T1000 (cell line): ENCODE results near the gene HECTD4.
A peak's percentile ranks its signal among the peaks of the same experiment; 100 is the strongest.
"Not testable (repeated sequence)": the region's sequence is repeated elsewhere in the genome, so short reads cannot be mapped to it uniquely, and the experiment has no call there.

Experiments
- DNase-seq: peaks from one replicate; lab custom pipeline; 2025; ENCODE audit warnings: mixed read lengths; lab: John Stamatoyannopoulos, UW

Gene HECTD4

DNA sequence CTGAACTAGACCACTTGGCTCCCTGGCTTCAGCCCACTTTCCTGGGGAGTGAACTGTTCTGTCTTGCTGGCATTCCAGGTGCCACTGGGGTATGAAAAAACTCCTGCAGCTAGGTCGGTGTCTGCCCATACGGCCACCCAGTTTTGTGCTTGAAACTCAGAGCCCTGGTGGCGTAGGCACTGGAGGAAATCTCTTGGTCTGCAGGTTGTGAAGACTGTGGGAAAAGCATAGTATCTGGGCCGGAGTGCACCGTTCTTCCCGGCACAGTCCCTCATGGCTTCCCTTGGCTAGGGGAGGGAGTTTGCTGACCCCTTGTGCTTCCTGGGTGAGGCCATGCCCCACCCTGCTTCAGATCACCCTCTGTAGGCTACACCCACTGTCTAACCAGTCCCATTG lies 223.1 kb downstream of the HECTD4 start:
- no peak for DNase-seq

DNA sequence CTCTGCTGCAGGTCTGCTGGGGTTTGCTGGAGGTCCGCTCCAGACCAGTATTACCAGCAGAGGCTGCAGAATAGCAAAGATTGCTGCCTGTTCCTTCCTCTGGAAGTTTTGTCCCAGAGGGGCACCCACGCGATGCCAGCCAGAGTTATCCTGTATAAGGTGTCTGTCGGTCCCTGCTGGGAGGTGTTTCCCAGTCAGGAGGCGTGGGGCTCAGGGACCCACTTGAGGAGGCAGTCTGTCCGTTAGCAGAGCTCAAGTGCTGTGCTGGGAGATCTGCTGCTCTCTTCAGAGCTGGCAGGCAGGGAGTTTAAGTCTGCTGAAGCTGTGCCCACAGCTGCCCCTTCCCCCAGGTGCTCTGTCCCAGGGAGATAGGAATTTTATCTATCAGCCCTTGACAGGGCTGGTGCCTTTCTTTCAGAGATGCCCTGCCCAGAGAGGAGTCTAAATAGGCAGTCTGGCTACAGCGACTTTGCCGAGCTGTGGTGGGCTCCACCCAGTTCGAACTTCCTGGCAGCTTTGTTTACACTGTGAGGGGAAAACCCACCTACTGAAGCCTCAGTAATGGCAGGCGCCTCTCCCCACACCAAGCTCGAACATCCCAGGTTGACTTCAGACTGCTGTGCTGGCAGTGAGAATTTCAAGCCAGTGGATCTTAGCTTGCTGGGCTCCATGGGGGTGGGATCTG lies 223.6 kb downstream of the HECTD4 start:
- not testable (repeated sequence) for DNase-seq

DNA sequence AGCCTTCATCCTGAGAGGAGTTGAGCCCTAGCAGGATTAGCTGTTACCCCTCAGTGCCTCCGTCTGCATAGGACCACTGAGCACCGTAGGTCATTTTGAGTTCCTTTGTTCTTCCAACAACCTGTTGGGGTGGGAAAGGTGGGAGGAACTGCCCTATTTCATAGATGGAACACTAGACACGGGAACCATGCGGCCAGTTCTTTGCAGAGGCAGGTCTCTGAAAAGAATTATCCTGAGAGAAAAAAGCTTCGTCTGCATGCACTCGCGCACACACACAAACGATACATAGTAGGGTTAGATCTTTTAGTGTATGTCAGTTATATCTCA lies 228.4 kb downstream of the HECTD4 start:
- no peak for DNase-seq

DNA sequence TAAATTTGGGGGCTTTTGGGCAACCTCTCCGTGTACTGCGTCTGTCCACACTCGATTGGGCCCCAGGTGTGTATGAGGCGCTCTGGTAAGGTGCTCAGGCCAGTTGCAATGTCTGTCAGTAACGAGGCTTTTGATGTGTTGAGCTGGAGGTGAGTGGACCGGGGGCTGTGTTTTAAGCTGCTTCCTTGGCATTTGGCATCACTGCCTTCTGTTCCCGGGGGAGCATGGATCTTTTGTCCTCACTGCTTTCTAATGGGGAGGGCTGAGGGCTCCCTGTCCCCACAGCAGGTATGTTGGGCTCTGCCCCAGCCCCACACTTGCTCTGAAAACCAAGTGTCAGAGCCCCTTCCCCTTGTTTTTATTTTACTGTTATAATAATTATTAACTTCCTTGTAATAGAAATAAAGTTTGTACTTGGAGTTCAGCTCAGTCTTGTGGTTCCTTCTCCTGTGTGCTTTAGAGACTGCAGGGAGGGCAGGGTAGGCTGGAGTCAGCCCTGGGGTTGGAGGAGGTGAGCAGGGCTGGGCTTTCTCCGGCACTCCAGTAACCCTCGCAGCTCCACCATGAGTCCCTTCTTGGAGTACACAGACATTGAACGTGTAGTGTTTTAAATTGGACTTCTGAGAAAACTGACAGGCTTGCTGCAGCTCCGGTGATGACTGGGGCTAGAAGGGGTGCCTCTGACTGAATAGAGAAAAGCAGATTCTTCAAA lies 228.9 kb downstream of the HECTD4 start:
- DNase-seq, result no peak

DNA sequence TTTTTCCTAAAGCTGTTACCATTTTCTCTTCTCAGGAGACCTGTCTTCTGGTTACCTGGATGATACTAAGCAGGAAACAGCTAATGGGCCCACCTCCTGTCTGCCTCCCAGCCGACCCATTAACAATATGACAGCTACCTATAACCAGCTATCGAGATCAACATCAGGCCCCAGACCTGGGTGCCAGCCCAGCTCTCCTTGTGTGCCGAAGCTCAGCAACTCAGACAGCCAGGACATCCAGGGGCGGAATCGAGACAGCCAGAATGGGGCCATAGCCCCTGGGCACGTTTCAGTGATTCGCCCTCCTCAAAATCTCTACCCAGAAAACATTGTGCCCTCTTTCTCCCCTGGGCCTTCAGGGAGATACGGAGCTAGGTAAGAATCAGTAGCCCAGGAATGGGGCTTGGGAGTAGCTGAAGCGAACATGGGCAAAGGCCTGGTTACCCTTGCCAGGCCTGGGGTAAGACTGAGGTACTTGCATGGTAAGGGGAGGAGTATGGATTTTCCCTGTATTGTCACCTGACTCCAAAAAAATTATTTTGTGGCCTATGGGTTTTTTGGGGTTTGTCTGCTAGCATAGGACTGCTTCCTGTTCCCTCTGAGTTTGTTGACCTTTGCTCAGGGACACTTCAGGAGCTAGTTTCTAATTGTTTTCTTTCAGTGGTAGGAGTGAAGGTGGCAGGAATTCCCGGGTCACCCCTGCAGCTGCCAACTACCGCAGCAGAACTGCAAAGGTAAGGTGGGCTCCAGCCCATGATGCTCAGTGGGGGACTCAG lies 230.3 kb downstream of the HECTD4 start:
- no peak for DNase-seq

DNA sequence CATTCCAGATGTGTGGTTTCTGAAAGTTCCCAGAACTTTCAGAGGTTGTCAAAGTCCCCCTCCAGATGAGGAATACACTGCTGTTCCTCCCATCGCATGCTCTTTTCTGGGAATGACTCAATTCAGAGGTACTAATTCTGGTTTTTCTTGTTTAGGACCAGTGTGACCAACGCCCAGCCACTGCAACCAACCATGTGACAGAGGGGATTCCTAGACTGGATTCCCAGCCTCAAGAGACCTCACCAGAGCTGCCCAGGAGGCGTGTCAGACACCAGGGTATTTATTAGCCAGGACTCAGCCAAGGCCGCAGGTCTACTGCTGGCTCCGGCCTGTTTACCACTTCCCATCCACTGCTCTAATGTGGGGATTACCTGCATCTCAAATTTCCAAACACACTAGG lies 232.6 kb downstream of the HECTD4 start:
- DNase-seq, result no peak

DNA sequence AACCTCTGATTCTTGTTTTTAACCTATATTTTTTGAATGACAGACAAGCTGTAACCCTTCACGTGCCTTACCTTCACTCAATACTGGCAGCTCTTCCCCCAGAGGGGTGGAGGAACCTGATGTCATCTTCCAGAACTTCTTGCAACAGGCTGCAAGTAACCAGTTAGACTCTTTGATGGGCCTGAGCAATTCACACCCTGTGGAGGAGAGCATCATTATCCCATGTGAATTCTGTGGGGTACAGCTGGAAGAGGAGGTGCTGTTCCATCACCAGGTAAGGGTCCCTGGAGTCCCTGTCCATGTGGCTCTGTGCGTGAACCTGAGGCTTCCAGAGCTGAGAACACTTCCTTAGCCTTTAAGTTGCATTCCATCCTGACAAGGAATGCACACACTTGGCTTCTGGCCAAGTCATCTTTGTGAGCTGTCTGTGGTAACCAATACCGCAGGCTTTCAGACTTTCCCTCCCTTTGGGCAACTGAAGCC lies 234.2 kb downstream of the HECTD4 start:
- DNase-seq, result no peak

DNA sequence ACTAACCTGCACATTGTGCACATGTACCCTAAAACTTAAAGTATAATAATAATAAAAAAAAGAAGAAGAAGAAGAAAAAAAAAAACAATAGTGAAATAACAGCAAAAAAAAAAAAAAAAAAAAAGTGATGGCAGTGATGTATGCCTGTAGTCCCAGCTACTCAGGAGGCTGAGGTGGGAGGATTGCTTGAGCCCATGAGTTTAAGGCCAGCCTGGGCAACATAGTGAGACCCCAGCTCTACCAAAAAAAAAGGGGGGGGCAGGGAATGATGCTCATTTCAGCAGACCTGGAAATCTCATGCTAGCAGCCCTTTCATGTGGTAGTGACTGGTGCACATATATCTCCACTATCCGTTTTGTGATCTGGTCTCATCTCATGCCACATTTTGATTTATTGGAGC lies 236.1 kb downstream of the HECTD4 start:
- no peak for DNase-seq

DNA sequence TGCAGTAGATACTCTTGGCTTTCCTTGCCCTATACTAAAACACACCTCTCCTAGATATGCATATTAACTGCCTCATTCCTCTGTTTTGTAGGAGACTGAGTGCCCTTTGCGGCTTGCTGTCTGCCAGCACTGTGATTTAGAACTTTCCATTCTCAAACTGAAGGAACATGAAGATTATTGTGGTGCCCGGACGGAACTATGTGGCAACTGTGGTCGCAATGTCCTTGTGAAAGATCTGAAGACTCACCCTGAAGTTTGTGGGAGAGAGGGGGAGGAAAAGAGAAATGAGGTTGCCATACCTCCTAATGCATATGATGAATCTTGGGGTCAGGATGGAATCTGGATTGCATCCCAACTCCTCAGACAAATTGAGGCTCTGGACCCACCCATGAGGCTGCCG lies 241.5 kb downstream of the HECTD4 start:
- DNase-seq, result no peak

DNA sequence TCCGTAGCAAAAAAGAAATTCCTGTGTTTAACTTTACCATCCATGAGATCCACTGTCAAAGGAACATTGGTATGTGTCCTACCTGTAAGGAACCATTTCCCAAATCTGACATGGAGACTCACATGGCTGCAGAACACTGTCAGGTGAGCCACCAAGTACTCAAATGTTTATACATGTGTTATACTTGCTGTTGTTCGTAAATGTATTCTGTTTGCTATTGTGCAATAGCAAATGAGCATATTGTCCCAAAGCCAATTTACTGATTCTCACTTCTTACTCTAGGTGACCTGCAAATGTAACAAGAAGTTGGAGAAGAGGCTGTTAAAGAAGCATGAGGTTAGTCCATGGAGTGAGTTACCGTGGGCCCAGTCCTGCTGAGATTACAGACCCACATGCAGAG lies 247.5 kb downstream of the HECTD4 start:
- DNase-seq, result no peak

DNA sequence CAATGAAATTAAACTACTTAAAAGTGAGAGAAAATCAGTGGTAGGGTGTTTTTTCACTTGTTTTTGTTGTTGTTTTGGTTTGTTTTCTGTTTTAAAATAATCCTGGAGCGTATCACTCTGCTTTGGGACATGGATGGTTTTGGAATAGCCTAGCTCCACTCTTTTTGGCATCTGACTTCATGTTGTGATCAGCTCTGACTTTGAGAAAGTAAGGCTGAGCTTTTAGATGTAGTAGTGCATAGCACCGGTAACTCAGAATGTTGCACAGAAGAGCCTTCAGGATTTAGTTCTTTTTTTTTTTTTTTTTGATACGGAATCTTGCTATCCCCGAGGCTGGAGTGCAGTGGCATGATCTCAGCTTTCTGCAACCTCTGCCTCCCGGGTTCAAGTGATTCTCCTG lies 248.8 kb downstream of the HECTD4 start:
- no peak for DNase-seq

DNA sequence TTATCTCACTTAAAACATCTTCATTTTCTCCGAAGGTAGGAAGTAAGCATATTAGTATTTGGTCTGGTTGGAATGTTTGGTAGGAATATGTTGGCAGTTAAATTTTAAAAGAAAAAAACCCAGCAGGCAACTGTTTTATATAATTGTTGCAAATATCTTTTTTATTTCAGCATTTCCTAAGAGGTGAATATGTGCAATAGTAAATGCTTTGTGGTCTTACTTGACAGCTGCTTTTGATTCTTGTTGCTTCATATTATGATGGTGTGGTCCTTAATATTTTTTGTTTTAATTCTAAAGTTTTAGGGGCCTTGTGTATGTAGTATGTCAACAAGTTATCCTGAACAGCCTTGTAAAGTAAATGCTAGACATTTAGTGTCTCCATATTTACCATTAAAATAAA lies 250.5 kb downstream of the HECTD4 start:
- no peak for DNase-seq

DNA sequence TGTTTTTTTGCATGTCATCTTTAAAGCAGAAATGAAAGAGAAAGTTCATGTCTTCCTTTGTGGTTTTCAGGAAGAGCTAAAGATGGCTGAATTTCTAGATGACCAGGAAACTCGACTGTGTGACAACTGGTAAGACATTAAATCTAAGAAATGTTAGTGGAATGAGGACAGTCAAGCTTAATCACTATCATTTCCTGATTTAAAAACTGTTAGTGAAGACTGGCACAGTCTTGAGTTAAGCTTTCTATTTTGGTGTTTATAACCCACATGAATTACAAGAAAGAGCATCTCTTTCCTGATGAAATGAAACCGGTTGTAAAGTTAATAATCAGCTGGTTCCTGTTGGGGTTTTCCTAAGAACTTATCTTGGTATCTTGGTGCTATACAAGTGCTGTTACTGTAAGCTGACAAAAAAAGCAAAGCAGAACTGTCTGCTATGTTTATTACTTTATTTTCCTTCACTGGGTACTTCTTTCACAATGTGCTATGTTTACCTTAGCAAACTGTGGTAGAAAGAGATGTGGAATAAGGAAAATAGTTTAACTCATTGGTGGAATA lies 251.7 kb downstream of the HECTD4 start:
- DNase-seq, result no peak

DNA sequence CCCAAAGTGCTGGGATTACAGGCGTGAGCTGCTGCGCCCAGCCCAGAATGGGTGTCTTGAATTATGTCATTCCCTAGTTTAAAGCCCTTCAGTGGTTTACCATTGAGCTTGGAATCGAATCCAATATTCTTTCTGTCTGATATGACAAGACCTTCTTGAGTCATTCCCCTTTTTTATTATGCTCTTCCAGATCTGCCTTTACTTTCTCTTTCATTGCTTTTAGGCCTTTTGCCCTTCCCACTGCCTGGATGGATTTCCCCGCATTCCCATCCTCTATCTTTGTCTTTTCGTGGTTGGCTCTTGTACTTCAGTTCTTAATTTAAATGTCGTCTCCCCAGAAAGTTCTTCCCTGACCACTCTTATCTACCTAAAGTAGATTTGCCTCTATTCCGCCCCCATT lies 255.3 kb downstream of the HECTD4 start:
- no peak for DNase-seq

DNA sequence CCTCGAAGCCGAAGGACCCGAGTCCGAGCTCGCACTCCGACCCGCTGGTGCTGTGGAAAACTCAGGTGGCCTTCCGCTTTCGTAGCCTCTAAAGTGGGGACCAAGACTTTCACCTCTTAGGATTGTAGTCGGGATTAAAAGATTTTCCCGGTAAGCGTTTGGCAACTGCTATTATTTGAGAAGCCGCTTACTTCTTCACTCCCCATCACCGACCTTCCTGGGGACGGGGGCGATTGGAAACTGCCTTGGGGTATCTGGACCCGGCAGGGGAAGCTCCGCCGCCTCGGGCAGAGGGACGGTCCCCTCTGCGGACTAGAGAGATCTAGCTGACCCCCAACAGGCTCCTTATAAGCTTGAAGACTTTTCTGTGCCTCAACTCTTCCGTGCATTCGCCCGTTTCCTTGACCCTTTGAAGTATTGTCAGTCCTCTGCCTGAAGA lies 256.2 kb downstream of the HECTD4 start:
- DNase-seq, result no peak

DNA sequence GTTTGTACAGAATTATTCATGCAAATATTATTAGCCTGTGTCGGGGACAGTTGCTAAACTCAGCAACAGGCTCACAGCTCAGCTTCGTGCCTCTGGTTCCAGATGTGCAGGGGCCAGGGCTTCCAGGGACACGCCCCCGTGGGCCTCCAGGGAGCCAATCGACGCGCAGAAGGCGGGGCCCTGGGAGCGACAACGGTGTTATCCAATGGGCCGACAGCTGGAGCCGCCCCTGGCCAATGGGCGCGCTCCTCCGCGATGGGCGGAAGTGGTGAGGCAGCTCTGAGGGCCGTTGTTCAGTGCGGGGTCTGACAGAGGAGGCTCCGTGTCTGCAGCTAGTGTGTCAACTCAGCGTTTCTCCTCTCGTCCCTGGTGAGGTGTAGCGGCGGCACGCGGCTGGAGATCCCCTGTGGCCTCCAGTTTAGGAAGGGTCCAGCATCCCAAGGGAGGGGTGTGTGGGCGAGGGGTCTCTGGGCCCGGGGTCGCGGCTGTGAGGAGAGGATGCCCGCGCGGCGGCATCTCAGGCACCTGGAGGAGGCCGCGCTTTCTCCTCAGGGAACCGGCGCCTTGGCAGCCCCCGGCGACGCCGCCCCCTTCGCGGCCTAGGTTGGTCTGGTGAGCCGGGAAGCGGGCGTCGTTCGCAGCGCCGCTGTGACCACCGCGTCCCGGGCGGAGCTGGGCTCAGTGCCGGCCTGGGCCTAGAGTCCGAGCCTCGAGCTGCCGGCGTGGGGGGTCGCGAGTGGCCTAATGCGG lies 256.8 kb downstream of the HECTD4 start, which contains the start of gene TRAFD1:
Gene TRAFD1 (plus strand): TSS at position 311 of the 750 bp plus-strand sequence. CDS start 4,963 bp downstream, outside the sequence.
- DNase-seq, result peak; percentile 96

DNA sequence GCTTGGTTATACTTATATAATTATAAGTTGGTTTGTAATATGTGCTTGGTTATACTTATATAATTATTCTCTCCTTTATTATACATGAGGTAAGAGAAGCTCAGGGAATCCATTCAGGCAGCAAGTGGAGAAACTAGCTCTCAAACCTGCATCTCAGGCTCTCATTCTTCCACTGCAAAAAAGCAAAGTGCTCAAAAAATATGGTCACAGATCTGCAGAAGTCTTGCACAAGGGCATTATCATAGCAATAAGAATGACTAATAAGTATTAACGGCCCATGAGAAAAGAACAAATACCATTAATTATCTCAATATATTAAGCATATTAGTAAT lies 257.3 kb downstream of the HECTD4 start:
- no peak for DNase-seq

DNA sequence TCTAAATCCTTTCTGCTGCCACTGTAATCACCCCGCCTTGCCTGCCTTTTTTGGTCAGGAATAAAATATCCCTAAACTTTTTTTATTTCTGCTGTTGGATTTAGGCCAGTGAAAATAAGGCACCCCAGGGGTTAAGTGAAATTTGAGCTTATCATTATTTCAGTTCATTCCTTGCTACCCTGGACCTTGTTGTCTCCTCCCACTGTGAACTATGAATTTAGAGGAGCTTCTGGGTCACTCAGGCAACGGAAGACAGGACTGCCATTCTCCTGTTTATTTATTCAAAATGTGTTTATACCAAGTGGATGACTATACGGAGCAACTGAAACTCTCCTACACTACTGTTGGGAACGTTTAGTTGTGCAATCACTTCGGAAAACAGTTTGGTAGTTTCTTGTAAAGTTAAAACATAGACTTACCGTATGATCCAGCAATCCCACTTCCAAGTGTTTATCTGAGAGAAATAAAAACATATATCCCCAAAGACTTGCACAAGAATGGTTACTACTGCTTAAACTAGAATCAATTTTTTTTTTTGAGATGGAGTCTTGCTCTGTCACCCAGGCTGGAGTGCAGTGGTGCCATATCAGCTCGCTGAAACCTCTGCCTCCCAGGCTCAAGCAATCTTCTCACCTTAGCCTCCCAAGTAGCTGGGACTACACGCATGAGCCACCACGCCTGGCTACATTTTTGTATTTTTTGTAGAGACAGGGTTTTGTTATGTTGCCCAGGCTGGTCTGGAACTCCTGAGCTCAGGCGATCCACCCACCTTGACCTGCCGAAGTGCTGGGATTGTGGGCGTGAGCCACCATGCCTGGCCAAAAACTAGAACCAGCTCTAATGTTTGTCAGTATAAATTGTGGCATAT lies 259.2 kb downstream of the HECTD4 start:
- peak; percentile 23 for DNase-seq

DNA sequence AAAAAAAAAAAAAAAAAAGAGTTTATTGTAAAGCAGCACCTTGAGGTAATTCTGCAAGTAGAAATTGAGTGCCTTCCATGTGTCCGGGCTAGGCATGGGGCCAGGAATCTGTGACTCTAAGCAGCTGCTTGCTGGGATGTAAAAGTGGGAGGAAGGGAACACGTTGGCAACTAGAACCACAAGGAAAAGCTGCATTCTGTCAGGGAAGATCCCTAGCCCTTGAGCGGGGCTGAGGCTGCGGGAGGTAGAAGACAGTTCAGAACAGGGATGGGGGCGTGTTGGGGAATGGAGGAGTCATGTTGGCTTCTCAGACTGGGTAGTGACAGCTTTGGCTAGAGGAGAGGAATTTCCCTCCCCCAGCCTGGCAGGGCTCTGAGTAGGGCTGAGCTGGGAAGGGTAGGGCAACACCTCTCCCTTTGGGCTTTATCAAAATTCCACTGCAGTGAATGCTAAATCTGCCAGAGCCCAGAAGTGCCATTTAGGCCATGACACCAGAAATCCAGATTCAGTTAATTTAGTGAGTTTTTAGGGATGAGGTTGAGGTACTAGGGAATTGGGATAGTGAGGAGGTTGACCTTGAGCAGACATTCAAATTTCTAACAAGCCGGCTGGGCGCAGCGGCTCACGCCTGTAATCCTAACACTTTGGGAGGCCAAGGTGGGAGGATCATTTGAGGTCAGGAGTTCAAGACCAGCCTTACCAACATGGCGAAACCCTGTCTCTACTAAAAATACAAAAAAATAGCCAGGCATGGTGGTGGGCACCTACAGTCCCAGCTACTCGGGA lies 260.3 kb downstream of the HECTD4 start:
- peak; percentile 55 for DNase-seq

DNA sequence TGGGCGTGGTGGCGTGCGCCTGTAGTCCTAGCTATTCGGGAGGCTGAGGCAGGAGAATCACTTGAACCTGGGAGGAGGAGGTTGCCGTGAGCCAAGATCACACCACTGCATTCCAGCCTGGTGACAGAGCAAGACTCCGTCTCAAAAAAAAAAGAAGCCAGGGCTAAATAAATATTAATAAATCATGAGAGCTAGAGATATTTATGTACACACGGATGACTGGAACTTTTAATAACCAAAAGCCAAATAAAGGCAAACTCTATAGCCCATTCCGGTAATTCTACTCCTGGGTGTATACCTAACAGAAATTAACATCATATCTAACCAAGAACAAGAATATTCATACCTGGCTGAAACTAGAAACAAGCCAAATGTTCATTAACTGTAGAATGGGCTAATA lies 264.5 kb downstream of the HECTD4 start:
- no peak for DNase-seq
